SK-N-SH (cell line): ENCODE results near the gene WDFY2.

ENCODE experiments used
- ELF1 ChIP-seq: IDR thresholded peaks from 2 replicates; pipeline ENCODE4 v1.4.0; 2012
- FOXM1 ChIP-seq: IDR thresholded peaks from 2 replicates; pipeline ENCODE4 v1.4.0; 2012; ENCODE audit warnings: low read depth, mild to moderate bottlenecking
- POLR2AphosphoS5 ChIP-seq: IDR thresholded peaks from 2 replicates; pipeline ENCODE4 v1.6.1; 2012; ENCODE audit warnings: low read depth, low read length
- TEAD4 ChIP-seq: IDR thresholded peaks from 2 replicates; pipeline ENCODE4 v1.4.0; 2012; ENCODE audit warnings: mild to moderate bottlenecking, borderline replicate concordance; ENCODE audit not compliant: insufficient read depth
- TF ChIP-seq, protein P1 (sequence below): fragments of 200-600 bp; sonication (generic); IDR thresholded peaks from 2 replicates; pipeline ENCODE4 v1.6.1; 2017; ENCODE audit warnings: antibody characterized with exemption, mild to moderate bottlenecking, moderate library complexity
- TF ChIP-seq, protein P2 (sequence below): IDR thresholded peaks from 2 replicates; pipeline ENCODE4 v1.4.0; 2012; ENCODE audit warnings: low read depth, borderline replicate concordance

DNA sequence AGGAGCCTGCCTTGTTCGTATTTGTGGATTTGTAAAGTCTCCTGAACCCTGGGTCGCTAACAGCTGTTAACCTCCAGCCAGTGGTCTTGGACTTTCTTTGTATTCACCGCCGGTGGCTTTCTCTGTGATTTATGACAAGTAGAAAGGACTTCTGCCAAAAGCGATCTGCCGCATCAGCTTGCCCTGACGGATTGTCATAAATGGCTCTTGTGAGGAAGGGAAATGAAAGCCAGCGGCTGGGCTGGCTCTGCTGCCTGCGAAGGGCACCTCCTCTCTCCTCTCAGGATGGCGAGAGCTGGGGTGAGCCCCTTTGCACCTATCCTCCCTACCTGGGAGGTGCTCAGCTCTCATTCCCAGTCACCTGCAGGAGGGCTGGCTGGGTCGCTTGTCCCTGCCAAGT, 194.1 kb downstream of the WDFY2 start:
- TF ChIP-seq FOXM1 (no peak), ELF1 (no peak), POLR2AphosphoS5 (no peak), TEAD4 (no peak)
- TF ChIP-seq, protein P1, sequence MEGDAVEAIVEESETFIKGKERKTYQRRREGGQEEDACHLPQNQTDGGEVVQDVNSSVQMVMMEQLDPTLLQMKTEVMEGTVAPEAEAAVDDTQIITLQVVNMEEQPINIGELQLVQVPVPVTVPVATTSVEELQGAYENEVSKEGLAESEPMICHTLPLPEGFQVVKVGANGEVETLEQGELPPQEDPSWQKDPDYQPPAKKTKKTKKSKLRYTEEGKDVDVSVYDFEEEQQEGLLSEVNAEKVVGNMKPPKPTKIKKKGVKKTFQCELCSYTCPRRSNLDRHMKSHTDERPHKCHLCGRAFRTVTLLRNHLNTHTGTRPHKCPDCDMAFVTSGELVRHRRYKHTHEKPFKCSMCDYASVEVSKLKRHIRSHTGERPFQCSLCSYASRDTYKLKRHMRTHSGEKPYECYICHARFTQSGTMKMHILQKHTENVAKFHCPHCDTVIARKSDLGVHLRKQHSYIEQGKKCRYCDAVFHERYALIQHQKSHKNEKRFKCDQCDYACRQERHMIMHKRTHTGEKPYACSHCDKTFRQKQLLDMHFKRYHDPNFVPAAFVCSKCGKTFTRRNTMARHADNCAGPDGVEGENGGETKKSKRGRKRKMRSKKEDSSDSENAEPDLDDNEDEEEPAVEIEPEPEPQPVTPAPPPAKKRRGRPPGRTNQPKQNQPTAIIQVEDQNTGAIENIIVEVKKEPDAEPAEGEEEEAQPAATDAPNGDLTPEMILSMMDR = no peak
- TF ChIP-seq, protein P2, sequence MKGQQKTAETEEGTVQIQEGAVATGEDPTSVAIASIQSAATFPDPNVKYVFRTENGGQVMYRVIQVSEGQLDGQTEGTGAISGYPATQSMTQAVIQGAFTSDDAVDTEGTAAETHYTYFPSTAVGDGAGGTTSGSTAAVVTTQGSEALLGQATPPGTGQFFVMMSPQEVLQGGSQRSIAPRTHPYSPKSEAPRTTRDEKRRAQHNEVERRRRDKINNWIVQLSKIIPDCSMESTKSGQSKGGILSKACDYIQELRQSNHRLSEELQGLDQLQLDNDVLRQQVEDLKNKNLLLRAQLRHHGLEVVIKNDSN = no peak
